A549 (cell line): ENCODE results near the gene TBC1D1. TPM values are rescaled to one million over a fixed set of nuclear protein-coding genes. Genes with fewer than 3 reads are reported as not detected.

Source experiments
- ATAC-seq, 2 experiments: fragments of 200-7000 bp in 1 of 2; fragments of >200 bp in 1 of 2; cut with Nextera tagmentation in 1 of 2; cut with Tn5 transposase in 1 of 2; 3 replicates each; pipeline versions ENCODE4 v1.8.0 to v1.9.1; 2018 to 2020; ENCODE audit warnings: mild to moderate bottlenecking in 1 of 2, moderate library complexity in 1 of 2
- CTCF ChIA-PET: fragments of 300-600 bp; sonication (Branson Sonifier 250); formaldehyde crosslinking; extraction: SDS; loops from one replicate; lab custom pipeline; 2021; ENCODE audit warnings: antibody characterized with exemption, inconsistent platforms; lab: Yijun Ruan, JAX
- POLR2A ChIA-PET: fragments of 350-600 bp; formaldehyde crosslinking; extraction: SDS; loops from one replicate; lab custom pipeline; 2021; ENCODE audit warnings: antibody characterized with exemption, inconsistent platforms; lab: Yijun Ruan, JAX
- DNase-seq, 2 experiments: peaks; one replicate each; pipeline versions ENCODE4 v3.0.0 to v3.0.0-alpha.2; 2011 to 2016; ENCODE audit warnings: low read depth in 1 of 2, low spot score in 1 of 2
- FAIRE-seq: peaks from 2 replicates; lab custom pipeline; 2011; peaks lifted over from hg19 to GRCh38; lab: Jason Lieb, UNC
- H3K27ac ChIP-seq, 2 experiments: fragments of >200 bp; sonication (Bioruptor Twin); formaldehyde crosslinking; 3 replicates each; pipeline ENCODE4 v1.5.1; 2016 to 2017
- H3K4me1 ChIP-seq: fragments of >200 bp; sonication (Bioruptor Twin); formaldehyde crosslinking; 3 replicates; pipeline ENCODE4 v1.6.1; 2016
- H3K4me2 ChIP-seq: fragments of >200 bp; sonication (Bioruptor Twin); formaldehyde crosslinking; 3 replicates; pipeline ENCODE4 v1.6.1; 2016
- H3K4me3 ChIP-seq: fragments of >200 bp; sonication (Bioruptor Twin); formaldehyde crosslinking; 3 replicates; pipeline ENCODE4 v1.5.1; 2016
- H3K9me3 ChIP-seq: fragments of >200 bp; sonication (Bioruptor Twin); formaldehyde crosslinking; 3 replicates; pipeline ENCODE4 v1.6.1; 2016
- CBX2 ChIP-seq: fragments of 200-600 bp; sonication (generic); IDR thresholded peaks from 2 replicates; pipeline ENCODE4 v1.6.1; 2016; ENCODE audit warnings: low read depth, mild to moderate bottlenecking, borderline replicate concordance
- CEBPB ChIP-seq, 2 experiments: fragments of >200 bp in 1 of 2; sonication (Bioruptor Twin) in 1 of 2; formaldehyde crosslinking in 1 of 2; IDR thresholded peaks; 2 replicates each; pipeline ENCODE4 v1.6.1; 2012 to 2016
- CHD2 ChIP-seq: fragments of 150-350 bp; IDR thresholded peaks from 2 replicates; pipeline ENCODE4 v1.6.1; 2014; ENCODE audit warnings: low read length; ENCODE audit not compliant: partially characterized antibody
- FOSB ChIP-seq: fragments of 250-450 bp; sonication (Bioruptor Pico); IDR thresholded peaks from 2 replicates; pipeline ENCODE4 v1.5.0; 2020; ENCODE audit warnings: mild to moderate bottlenecking, moderate library complexity
- FOSL2 ChIP-seq, 2 experiments: fragments of 450-650 bp in 1 of 2; fragments of >200 bp in 1 of 2; sonication (Bioruptor Twin) in 1 of 2; formaldehyde crosslinking; IDR thresholded peaks; 2 replicates each; pipeline versions ENCODE4 v1.5.0 to v1.6.1; 2016 to 2020; ENCODE audit warnings: mild to moderate bottlenecking in 1 of 2, moderate library complexity in 1 of 2
- GATA3 ChIP-seq: IDR thresholded peaks from 2 replicates; pipeline ENCODE4 v1.6.1; 2012; ENCODE audit warnings: borderline replicate concordance
- HOXB13 ChIP-seq: fragments of 250-450 bp; sonication (Bioruptor Pico); IDR thresholded peaks from 2 replicates; pipeline ENCODE4 v1.5.0; 2020; ENCODE audit warnings: low read depth, mild to moderate bottlenecking, moderate library complexity
- JUNB ChIP-seq: fragments of >200 bp; sonication (Bioruptor Twin); formaldehyde crosslinking; IDR thresholded peaks from 2 replicates; pipeline ENCODE4 v1.6.1; 2016
- NFE2L2 ChIP-seq: fragments of 150-350 bp; conservative IDR thresholded peaks from 2 replicates; pipeline ENCODE4 v1.6.1; 2014; ENCODE audit warnings: low read length
- NR3C1 ChIP-seq: fragments of >200 bp; sonication (Bioruptor Twin); formaldehyde crosslinking; IDR thresholded peaks from 3 replicates; pipeline ENCODE4 v1.6.1; 2017
- POLR2AphosphoS2 ChIP-seq: conservative IDR thresholded peaks from 2 replicates; pipeline ENCODE4 v1.6.1; 2012; ENCODE audit warnings: low read length, improper control_type of control experiment, inconsistent platforms
- RCOR1 ChIP-seq: fragments of 150-350 bp; IDR thresholded peaks from 2 replicates; pipeline ENCODE4 v1.6.1; 2014; ENCODE audit warnings: antibody characterized with exemption, low read length, low read depth
- REST ChIP-seq: fragments of 200-600 bp; sonication (generic); IDR thresholded peaks from 2 replicates; pipeline ENCODE4 v1.6.1; 2016; ENCODE audit warnings: antibody characterized with exemption, mild to moderate bottlenecking, moderate library complexity
- RNF2 ChIP-seq: fragments of 200-600 bp; sonication (generic); IDR thresholded peaks from 2 replicates; pipeline ENCODE4 v1.6.1; 2016; ENCODE audit warnings: low read depth, mild to moderate bottlenecking, antibody characterized with exemption, moderate library complexity, borderline replicate concordance
- SMC3 ChIP-seq: fragments of >200 bp; sonication (Bioruptor Twin); formaldehyde crosslinking; IDR thresholded peaks from 3 replicates; pipeline ENCODE4 v1.6.1; 2018; ENCODE audit warnings: inconsistent platforms
- SREBF2 ChIP-seq: fragments of 450-650 bp; IDR thresholded peaks from 2 replicates; pipeline ENCODE4 v1.6.1; 2014; ENCODE audit warnings: mild to moderate bottlenecking, moderate library complexity
- TFCP2L1 ChIP-seq: fragments of 250-450 bp; sonication (Bioruptor Pico); IDR thresholded peaks from 2 replicates; pipeline ENCODE4 v1.5.0; 2021; ENCODE audit warnings: mild to moderate bottlenecking
- ZNF302 ChIP-seq: fragments of 250-450 bp; sonication (Bioruptor Pico); IDR thresholded peaks from 2 replicates; pipeline ENCODE4 v1.9.0; 2021; ENCODE audit warnings: inconsistent platforms, mild to moderate bottlenecking, moderate library complexity
- ZSCAN20 ChIP-seq: fragments of 250-450 bp; sonication (Bioruptor Pico); IDR thresholded peaks from 2 replicates; pipeline ENCODE4 v1.8.0; 2022; ENCODE audit warnings: mild to moderate bottlenecking, moderate library complexity
- WGBS: methylation state at CpG from one replicate; pipeline ENCODE4 v1.1.6; 2017; ENCODE audit errors: missing lambda C conversion rate; 5-methylcytosine and 5-hydroxymethylcytosine counted together
- polyA plus RNA-seq, 4 experiments: library from polyadenylated mRNA; depleted of rRNA in 3 of 4; stranded (reverse); fragments of >200 nt; fragmentation: RNase III in 1 of 4; extraction: RNeasy Plus Mini Kit Qiagen cat#74134 plus additional on column Dnase treatment in 1 of 4; gene quantifications; 2 replicates in 3 of 4; 3 replicates in 1 of 4; pipeline ENCODE4 v1.2.3, GENCODE V29; 2011 to 2017
- TF ChIP-seq, protein P1 (sequence below): fragments of >200 bp; sonication (Bioruptor Twin); formaldehyde crosslinking; IDR thresholded peaks from 2 replicates; pipeline ENCODE4 v1.6.1; 2016
- TF ChIP-seq, protein P2 (sequence below): fragments of 250-450 bp; sonication (Bioruptor Pico); IDR thresholded peaks from 2 replicates; pipeline ENCODE4 v1.5.0; 2020; ENCODE audit warnings: low read depth, mild to moderate bottlenecking, moderate library complexity
- TF ChIP-seq, protein P3 (sequence below): IDR thresholded peaks from 2 replicates; pipeline ENCODE4 v1.6.1; 2012

Gene TBC1D1
- polyA plus RNA-seq, 2 of the 4 experiments (the other 2 are of a cell fraction) = 26.5 to 28.5 TPM

DNA sequence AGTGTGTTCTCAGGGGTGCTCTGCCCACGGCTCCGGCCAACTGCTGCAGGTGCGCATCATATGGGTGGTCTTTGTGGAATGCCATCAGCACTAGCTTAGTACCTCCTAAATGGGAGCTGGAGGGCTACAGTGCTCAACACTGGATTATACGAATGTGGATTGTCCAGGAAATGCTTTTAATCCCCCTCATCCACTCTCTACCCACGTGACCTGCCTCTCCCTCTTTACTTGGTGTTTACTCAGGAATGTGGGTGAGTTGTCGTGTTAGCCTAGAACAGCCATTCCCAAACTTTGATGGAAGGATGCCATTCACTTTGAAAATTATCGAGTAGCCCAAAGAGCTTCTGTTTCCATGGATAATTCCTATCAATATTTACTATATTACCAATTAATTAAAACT, 220.1 kb downstream of the TBC1D1 start:
- H3K9me3 ChIP-seq = no peaks in the 10 kb centered on the region
- no peak for FAIRE-seq
- TF ChIP-seq CHD2 = no peak
- TF ChIP-seq RNF2 = no peak
- TF ChIP-seq, protein P1, sequence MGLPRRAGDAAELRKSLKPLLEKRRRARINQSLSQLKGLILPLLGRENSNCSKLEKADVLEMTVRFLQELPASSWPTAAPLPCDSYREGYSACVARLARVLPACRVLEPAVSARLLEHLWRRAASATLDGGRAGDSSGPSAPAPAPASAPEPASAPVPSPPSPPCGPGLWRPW = no peak
- no peak for TF ChIP-seq FOSB
- TF ChIP-seq, all 56 proteins: peak for 0
- no peak for DNase-seq
- Histone ChIP-seq H3K27ac (no peak overlapping the region), H3K4me1 (no peaks in the 10 kb centered on the region), H3K4me2 (no peak overlapping the region), H3K4me3 (no peak overlapping the region)
- POLR2A ChIA-PET = no interaction called here
- CTCF ChIA-PET = interaction anchor here (0.6 kb wide), 1 partner anchor 49 kb away, joined by 4 read pairs; no protein-coding TSS in a partner anchor
- WGBS = 87% methylated on average over 7 of the region's 7 CpGs
- no peak for ATAC-seq

DNA sequence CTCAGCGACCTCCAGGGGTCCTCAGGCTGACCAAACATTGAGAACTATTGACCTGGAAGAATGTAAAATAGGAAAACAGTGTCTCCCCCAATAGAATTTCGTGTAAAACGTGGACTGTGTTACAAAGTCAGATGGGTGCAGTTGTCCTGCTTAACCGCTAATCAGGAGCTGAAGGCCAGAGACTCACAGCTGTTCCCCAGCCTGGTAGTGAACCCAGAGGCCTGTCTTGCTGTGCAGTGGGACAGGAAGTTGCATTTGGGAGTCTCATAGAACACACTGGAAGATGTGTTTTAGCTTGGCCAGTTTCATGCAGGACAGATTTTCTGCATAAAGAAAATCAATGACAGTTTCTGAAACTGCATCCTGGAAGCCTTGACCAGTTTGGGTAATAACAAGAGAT, 220.8 kb downstream of the TBC1D1 start:
- H3K4me1 ChIP-seq = no peaks in the 10 kb centered on the region
- ChIA-PET POLR2A (no interaction called here), CTCF (no interaction called here)
- ATAC-seq (no peak), DNase-seq (no peak), FAIRE-seq (no peak)
- no peak overlapping the region for H3K27ac ChIP-seq
- TF ChIP-seq NFE2L2 (no peak), FOSL2 (IDR thresholded peaks at IDR 0.05) (no peak), FOSL2 (CRISPR knock-in tag; IDR thresholded peaks at IDR 0.05) (no peak), GATA3 (no peak), POLR2AphosphoS2 (no peak), CBX2 (no peak), JUNB (no peak), REST (no peak)
- H3K4me3 ChIP-seq = no peak overlapping the region
- no peak overlapping the region for H3K4me2 ChIP-seq
- 62% methylated on average over 4 of the region's 4 CpGs for WGBS
- H3K9me3 ChIP-seq = no peaks in the 10 kb centered on the region

DNA sequence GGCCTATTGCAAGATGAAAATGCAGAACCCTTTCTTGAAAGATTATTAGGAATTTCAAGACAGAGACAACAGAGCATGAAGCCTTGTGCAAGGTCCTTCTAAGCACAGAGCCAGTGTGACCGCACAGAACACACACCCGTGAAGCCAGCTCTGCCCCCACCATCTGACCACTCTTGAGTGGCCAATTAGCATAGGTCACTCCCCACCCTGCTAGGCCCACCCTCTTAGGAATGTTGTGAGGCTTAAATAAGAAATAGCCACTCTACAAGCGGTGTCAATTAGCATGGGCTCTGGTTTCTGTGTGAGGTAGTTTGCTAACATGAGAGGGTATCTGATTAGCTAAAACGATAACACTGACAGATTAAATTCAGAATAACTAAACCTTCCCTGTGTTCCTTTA, 222.2 kb downstream of the TBC1D1 start:
- no peak for FAIRE-seq
- CTCF ChIA-PET = no interaction called here

More for the DNA sequence above, 222.2 kb downstream of the TBC1D1 start:
- DNase-seq = no peak
- 85% methylated on average over 4 of the region's 4 CpGs for WGBS
- Histone ChIP-seq H3K4me1 (no peaks in the 10 kb centered on the region), H3K9me3 (no peaks in the 10 kb centered on the region), H3K4me3 (no peak overlapping the region), H3K4me2 (no peak overlapping the region), H3K27ac (no peak overlapping the region)
- no peak for ATAC-seq
- POLR2A ChIA-PET = no interaction called here
- TF ChIP-seq TFCP2L1 (CRISPR knock-in tag) = no peak
- TF ChIP-seq ZNF302 (CRISPR knock-in tag) = no peak
- TF ChIP-seq RCOR1 = no peak
- TF ChIP-seq, protein P2, sequence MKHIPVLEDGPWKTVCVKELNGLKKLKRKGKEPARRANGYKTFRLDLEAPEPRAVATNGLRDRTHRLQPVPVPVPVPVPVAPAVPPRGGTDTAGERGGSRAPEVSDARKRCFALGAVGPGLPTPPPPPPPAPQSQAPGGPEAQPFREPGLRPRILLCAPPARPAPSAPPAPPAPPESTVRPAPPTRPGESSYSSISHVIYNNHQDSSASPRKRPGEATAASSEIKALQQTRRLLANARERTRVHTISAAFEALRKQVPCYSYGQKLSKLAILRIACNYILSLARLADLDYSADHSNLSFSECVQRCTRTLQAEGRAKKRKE (CRISPR knock-in tag) = no peak
- no peak for TF ChIP-seq NR3C1
- no peak for TF ChIP-seq SREBF2
- no peak for TF ChIP-seq HOXB13
- TF ChIP-seq ZSCAN20 (CRISPR knock-in tag) = no peak
- no peak for TF ChIP-seq GATA3
- TF ChIP-seq NFE2L2 = no peak
- TF ChIP-seq, protein P3, sequence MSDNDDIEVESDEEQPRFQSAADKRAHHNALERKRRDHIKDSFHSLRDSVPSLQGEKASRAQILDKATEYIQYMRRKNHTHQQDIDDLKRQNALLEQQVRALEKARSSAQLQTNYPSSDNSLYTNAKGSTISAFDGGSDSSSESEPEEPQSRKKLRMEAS = no peak
- no peak for TF ChIP-seq SMC3
- no peak for TF ChIP-seq CEBPB (IDR thresholded peaks at IDR 0.05)
